ENCODE data around the gene CACNA1D.
"Not testable (repeated sequence)": the region's sequence is repeated elsewhere in the genome, so short reads cannot be mapped to it uniquely, and the experiment has no call there.

CACNA1D gene

DNA sequence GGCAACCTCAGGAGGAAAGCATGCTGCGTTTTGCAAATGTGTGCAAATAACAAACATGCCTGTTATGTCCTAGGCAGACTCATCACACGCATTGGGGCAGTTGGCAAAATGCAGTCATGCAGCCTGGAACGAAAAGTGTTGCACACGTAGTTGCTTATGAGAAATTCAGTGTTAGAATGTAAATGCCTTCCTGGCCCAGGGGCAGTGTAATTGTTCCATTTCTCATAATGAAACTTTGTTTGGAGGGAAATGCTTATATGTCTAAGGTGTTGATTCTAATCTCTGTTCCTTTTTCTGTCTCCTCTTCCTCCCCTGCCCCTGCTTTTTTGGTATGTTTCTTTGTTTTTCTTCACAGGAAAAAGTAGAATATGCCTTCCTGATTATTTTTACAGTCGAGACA lies 156.0 kb downstream of the CACNA1D start:
- TF ChIP-seq ZFX (IDR thresholded peaks at IDR 0.05; ENCODE audit: borderline replicate concordance): no peak
- TF ChIP-seq, protein P1, sequence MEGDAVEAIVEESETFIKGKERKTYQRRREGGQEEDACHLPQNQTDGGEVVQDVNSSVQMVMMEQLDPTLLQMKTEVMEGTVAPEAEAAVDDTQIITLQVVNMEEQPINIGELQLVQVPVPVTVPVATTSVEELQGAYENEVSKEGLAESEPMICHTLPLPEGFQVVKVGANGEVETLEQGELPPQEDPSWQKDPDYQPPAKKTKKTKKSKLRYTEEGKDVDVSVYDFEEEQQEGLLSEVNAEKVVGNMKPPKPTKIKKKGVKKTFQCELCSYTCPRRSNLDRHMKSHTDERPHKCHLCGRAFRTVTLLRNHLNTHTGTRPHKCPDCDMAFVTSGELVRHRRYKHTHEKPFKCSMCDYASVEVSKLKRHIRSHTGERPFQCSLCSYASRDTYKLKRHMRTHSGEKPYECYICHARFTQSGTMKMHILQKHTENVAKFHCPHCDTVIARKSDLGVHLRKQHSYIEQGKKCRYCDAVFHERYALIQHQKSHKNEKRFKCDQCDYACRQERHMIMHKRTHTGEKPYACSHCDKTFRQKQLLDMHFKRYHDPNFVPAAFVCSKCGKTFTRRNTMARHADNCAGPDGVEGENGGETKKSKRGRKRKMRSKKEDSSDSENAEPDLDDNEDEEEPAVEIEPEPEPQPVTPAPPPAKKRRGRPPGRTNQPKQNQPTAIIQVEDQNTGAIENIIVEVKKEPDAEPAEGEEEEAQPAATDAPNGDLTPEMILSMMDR (IDR thresholded peaks at IDR 0.05): no peak
- H3K27ac ChIP-seq: no peak overlapping the region

DNA sequence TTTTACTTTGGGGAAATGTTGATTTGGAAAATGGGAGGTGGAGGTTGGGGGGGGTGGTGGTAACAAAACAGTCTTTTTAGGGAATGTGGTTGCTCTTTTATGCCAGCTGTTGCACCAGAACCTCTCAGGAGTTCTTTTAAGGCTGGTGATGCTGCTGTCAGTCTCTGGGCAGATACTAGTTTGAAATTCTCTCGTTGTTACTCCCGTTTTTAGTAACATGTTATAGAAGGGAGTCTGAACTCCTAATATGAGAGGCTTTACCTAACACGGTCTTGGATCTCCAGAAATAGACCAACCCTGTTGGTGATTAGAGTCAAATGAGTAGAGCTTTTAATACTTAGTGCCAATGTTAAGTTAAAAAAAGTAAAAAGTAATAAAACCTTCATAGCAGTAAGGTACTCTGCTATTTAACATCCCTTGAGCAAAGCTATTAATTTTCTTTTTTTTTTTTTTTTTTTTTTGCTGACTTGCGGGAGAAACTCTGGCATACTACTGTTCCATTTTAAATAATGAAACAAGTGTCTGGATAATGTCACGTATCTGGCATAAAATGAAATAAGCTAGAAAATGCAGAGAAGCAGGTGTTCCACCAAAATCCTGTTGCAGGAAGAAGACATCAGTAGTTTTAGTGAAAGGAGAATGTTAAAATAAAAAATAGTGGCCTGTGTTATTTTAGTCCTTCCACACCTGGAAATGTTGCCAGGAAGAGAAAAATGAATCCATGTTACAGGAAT lies 156.7 kb downstream of the CACNA1D start:
- H3K27ac ChIP-seq: no peak overlapping the region
- no peak for TF ChIP-seq ZFX (IDR thresholded peaks at IDR 0.05; ENCODE audit: borderline replicate concordance)
- TF ChIP-seq, protein P1 (IDR thresholded peaks at IDR 0.05): no peak

DNA sequence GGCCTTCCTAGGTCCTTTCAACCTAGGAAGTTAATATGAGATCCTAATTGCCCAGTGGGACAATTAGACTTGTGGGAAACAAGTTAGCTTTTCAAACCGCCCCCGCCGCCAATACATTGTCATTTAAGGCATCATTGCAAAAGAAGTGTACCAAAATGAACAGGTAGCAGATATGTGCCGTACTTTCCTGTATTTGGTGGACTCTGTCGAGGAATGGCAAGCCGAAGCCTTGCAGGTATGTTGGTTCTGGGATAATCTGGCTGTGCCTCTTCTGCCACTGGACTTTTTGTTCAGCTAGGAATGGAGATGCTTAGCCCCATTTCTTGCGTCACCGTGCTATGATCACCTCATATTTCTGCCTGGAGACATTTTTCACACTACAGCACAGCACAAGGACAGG lies 157.5 kb downstream of the CACNA1D start:
- H3K27ac ChIP-seq: no peak overlapping the region

DNA sequence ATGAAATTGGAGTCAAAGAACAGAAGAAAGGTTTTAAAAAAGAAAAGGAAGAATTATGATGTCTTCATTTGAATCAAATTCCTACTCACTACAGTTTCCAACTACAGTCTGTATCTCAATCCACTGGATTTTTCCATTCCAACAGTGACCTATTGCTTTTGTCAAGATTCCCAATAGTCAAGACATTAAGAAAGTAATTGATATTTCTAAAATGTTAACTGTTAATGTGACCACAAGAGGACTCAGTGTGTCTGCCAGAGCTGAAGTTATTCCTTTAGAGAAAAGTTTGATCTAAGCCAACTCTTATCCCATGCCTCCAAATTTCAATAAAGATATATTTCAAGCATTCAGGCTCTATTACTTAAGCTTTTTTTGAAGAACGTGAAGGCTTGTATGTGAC lies 163.2 kb downstream of the CACNA1D start:
- no peak for TF ChIP-seq ZFX (IDR thresholded peaks at IDR 0.05; ENCODE audit: borderline replicate concordance)
- TF ChIP-seq, protein P1 (IDR thresholded peaks at IDR 0.05): no peak
- no peak overlapping the region for H3K27ac ChIP-seq

More for the DNA sequence above, 157.5 kb downstream of the CACNA1D start:
- no peak for TF ChIP-seq ZFX (IDR thresholded peaks at IDR 0.05; ENCODE audit: borderline replicate concordance)
- TF ChIP-seq, protein P1 (IDR thresholded peaks at IDR 0.05): no peak

DNA sequence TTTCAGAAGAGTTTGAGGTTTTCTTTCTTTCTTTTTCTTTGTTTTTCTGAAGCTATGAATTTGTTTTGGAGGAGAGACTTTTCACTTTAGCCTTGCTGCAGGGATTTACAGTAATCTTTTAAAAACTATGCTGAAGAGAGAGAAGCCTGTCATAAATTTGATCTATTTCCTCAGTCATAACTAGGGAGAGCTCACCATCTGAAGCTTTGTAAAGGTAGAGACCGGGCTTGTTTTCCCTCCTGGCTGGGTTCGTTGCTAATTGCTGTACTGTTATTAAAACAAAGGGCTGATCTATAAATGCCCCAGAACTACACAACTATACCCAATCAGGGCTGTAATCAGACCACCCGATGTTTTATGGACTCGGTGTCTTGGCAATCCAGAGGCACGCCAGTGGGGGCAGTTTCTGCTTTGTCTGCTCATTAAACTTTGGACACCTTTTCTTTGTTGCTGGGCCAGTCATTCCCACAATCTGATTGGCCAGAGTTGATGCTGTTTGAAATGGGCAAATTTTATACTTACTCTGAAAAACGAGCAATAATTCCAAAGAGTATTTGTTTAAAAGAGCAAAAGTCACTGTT lies 164.3 kb downstream of the CACNA1D start:
- TF ChIP-seq, protein P1 (IDR thresholded peaks at IDR 0.05): no peak
- TF ChIP-seq ZFX (IDR thresholded peaks at IDR 0.05; ENCODE audit: borderline replicate concordance): no peak
- no peak overlapping the region for H3K27ac ChIP-seq

DNA sequence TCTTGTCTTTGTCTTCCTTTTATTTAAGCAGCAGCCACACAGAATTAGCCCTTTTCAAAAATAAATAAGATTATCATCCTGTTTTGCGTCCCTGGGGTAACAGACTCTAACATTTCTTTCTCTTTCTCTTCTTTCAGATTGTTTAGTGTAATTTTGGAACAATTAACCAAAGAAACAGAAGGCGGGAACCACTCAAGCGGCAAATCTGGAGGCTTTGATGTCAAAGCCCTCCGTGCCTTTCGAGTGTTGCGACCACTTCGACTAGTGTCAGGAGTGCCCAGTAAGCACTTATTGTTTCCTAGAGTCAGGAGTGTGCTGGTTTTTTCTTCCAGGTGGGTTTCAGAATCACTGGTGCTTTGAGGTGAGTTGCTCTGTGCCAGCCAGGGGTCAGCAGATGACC lies 165.6 kb downstream of the CACNA1D start:
- TF ChIP-seq, protein P1 (IDR thresholded peaks at IDR 0.05): no peak
- TF ChIP-seq ZFX (IDR thresholded peaks at IDR 0.05; ENCODE audit: borderline replicate concordance): no peak
- H3K27ac ChIP-seq: no peak overlapping the region

DNA sequence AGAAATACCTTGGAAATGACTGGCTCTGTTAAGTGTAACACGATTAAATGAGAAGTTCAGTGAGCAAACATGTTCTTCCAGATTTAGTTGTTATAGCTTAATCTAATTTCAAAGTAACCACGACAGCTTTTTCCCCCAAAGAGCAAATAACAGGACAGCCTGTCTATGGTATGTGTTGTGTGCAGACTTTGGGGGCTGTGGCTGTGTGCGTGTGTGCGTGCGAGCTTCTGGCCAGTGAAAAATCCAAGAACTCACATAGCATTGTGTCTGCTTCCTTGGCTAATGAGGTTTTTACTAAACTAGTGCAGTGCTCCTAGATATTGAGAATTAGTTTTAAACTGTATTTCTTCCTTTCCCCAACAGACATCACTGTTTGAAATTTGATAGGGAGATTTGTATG lies 167.1 kb downstream of the CACNA1D start:
- H3K27ac ChIP-seq: no peak overlapping the region
- TF ChIP-seq, protein P1 (IDR thresholded peaks at IDR 0.05): no peak
- TF ChIP-seq ZFX (IDR thresholded peaks at IDR 0.05; ENCODE audit: borderline replicate concordance): no peak

DNA sequence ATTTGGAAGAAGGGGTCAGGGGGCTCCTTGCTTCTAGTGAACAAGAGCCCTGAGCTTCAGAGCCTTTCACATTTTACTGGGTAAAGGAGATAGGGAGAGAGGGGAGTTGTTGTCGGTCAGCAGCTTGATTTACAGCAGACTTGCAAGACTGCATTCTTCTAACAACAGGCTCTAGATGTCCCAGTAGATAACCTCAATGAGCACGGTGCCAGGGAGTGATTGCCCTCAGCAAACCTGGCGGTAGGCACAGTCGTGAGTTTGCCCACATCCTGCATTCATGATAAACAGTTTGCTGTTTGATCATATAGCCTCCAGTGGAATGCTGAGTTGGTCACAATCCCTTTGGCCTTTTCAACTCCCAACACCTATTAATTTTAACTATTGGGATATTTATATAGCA lies 170.4 kb downstream of the CACNA1D start:
- not testable (repeated sequence) for H3K27ac ChIP-seq
